ENCODE data around the gene ZNF556. TPM values are rescaled to one million over a fixed set of nuclear protein-coding genes. Genes with fewer than 3 reads are reported as not detected.

Gene ZNF556
- total and polyA plus RNA-seq, 4 experiments from 2014 or later, result not detected

- peaks cover 34% of the 10 kb centered on the region for H3K4me1 ChIP-seq (ENCODE audit: insufficient read depth, low read length)
- H3K27me3 ChIP-seq (ENCODE audit: insufficient read depth, low read length), result no peaks in the 10 kb centered on the region
- DNase-seq, result no peak
- Mint-ChIP-seq H3K4me3 (no peak overlapping the region), H3K4me1 (peaks cover 19 to 43% (median 31%) of the 10 kb centered on the region in 4 donors), H3K27ac (peak overlapping the region in 1 of 7 donors; percentile 12), H3K9me3 (peaks cover 3 to 63% (median 47%) of the 10 kb centered on the region in 8 donors), H3K36me3 (peaks cover 50 to 52% of the 10 kb centered on the region in 2 donors), H3K27me3 (no peaks in the 10 kb centered on the region)
- no peak overlapping the region for H3K27ac ChIP-seq (ENCODE audit: low read depth, low read length)
- peaks cover 22% of the 10 kb centered on the region for H3K36me3 ChIP-seq (ENCODE audit: insufficient read depth, low read length)
- intact Hi-C loops (cut with micrococcal nuclease), result no loop called here
- no peak overlapping the region for H3K4me3 ChIP-seq (ENCODE audit: low read length in 2 of 2)
- ChIA-PET POLR2A (ENCODE audit: partially characterized antibody) (no interaction called here), CTCF (ENCODE audit: partially characterized antibody) (no interaction called here)
- peaks cover 8 to 28% of the 10 kb centered on the region in 2 donors for H3K9me3 ChIP-seq (ENCODE audit: control insufficient read depth in 1 of 2, low read length in 2 of 2)
Measured at GRCh38 chr19:2854849-2855248, 12.3 kb upstream of the ZNF556 start.

GRCh38 chr19:2856457-2857050 lies 10.6 kb upstream of the ZNF556 start:
- peak overlapping the region; percentile 3 for H3K27ac ChIP-seq (ENCODE audit: low read depth, low read length)
- Mint-ChIP-seq H3K4me3 (peak overlapping the region in 7 of 8 donors; percentile 18 to 73 (median 70)), H3K4me1 (peaks cover 13 to 32% (median 21%) of the 10 kb centered on the region in 4 donors), H3K27me3 (no peaks in the 10 kb centered on the region), H3K36me3 (peaks cover 34 to 38% of the 10 kb centered on the region in 2 donors), H3K27ac (peak overlapping the region; percentile 49 to 91 (median 68)), H3K9me3 (peaks cover 3 to 54% (median 34%) of the 10 kb centered on the region in 8 donors)
- H3K27me3 ChIP-seq (ENCODE audit: insufficient read depth, low read length), result no peaks in the 10 kb centered on the region
- H3K9me3 ChIP-seq (ENCODE audit: control insufficient read depth in 1 of 2, low read length in 2 of 2), result peaks cover 8 to 28% of the 10 kb centered on the region in 2 donors
- CTCF ChIA-PET (ENCODE audit: partially characterized antibody), result interaction anchor here (0.9 kb wide), 1 partner anchor 15 kb away, joined by 3 read pairs; the partner anchor contains the start of gene ZNF555
- no peak overlapping the region for H3K4me3 ChIP-seq (ENCODE audit: low read length in 2 of 2)
- POLR2A ChIA-PET (ENCODE audit: partially characterized antibody), result interaction anchor here (0.6 to 1.9 kb wide), 2 partner anchors 15 to 184 kb away, joined by 3 to 8 read pairs; partner anchors contain the start of gene ZNF555
- peak; percentile 44 to 73 (median 68) for DNase-seq
- peaks cover 18% of the 10 kb centered on the region for H3K36me3 ChIP-seq (ENCODE audit: insufficient read depth, low read length)
- intact Hi-C loops (cut with micrococcal nuclease), result no loop called here
- peaks cover 26% of the 10 kb centered on the region for H3K4me1 ChIP-seq (ENCODE audit: insufficient read depth, low read length)

GRCh38 chr19:2858864-2859263 lies 8.3 kb upstream of the ZNF556 start:
- no peaks in the 10 kb centered on the region for H3K27me3 ChIP-seq (ENCODE audit: insufficient read depth, low read length)
- CTCF ChIA-PET (ENCODE audit: partially characterized antibody), result no interaction called here

GRCh38 chr19:2863816-2864215 lies 3.3 kb upstream of the ZNF556 start:
- no peak for DNase-seq
- Histone ChIP-seq H3K36me3 (ENCODE audit: insufficient read depth, low read length) (no peaks in the 10 kb centered on the region), H3K27ac (ENCODE audit: low read depth, low read length) (no peak overlapping the region), H3K27me3 (ENCODE audit: insufficient read depth, low read length) (no peaks in the 10 kb centered on the region), H3K4me1 (ENCODE audit: insufficient read depth, low read length) (no peaks in the 10 kb centered on the region), H3K9me3 (ENCODE audit: control insufficient read depth in 1 of 2, low read length in 2 of 2) (no peaks in the 10 kb centered on the region), H3K4me3 (ENCODE audit: low read length in 2 of 2) (no peak overlapping the region)
- H3K27me3 Mint-ChIP-seq, result peaks cover 6% of the 10 kb centered on the region in 2 donors
- intact Hi-C loops (cut with micrococcal nuclease), result no loop called here
- no peak overlapping the region for H3K4me3 Mint-ChIP-seq
- ChIA-PET CTCF (ENCODE audit: partially characterized antibody) (no interaction called here), POLR2A (ENCODE audit: partially characterized antibody) (no interaction called here)
- peaks cover 0 to 5% (median 0%) of the 10 kb centered on the region in 8 donors for H3K9me3 Mint-ChIP-seq
- H3K4me1 Mint-ChIP-seq, result peaks cover 0 to 4% (median under 1%) of the 10 kb centered on the region in 4 donors
- H3K27ac Mint-ChIP-seq, result no peak overlapping the region
- no peaks in the 10 kb centered on the region for H3K36me3 Mint-ChIP-seq

More at GRCh38 chr19:2858864-2859263, 8.3 kb upstream of the ZNF556 start:
- peaks cover 26% of the 10 kb centered on the region for H3K4me1 ChIP-seq (ENCODE audit: insufficient read depth, low read length)
- H3K27ac ChIP-seq (ENCODE audit: low read depth, low read length), result no peak overlapping the region
- Mint-ChIP-seq H3K36me3 (peaks cover 11 to 15% of the 10 kb centered on the region in 2 donors), H3K27ac (peak overlapping the region in 1 of 7 donors; percentile 30), H3K4me1 (peaks cover 14 to 32% (median 21%) of the 10 kb centered on the region in 4 donors), H3K27me3 (no peaks in the 10 kb centered on the region), H3K4me3 (no peak overlapping the region), H3K9me3 (peaks cover 3 to 31% (median 12%) of the 10 kb centered on the region in 8 donors)
- intact Hi-C loops (cut with micrococcal nuclease), result no loop called here
- no peak for DNase-seq
- POLR2A ChIA-PET (ENCODE audit: partially characterized antibody), result no interaction called here
- no peak overlapping the region for H3K4me3 ChIP-seq (ENCODE audit: low read length in 2 of 2)
- no peaks in the 10 kb centered on the region for H3K36me3 ChIP-seq (ENCODE audit: insufficient read depth, low read length)
- H3K9me3 ChIP-seq (ENCODE audit: control insufficient read depth in 1 of 2, low read length in 2 of 2), result peaks cover 0 to 7% of the 10 kb centered on the region in 2 donors

GRCh38 chr19:2865334-2866100 lies 1.6 kb upstream of the ZNF556 start:
- H3K27ac Mint-ChIP-seq, result no peak overlapping the region
- no peak overlapping the region for H3K4me3 Mint-ChIP-seq
- POLR2A ChIA-PET (ENCODE audit: partially characterized antibody), result no interaction called here
- H3K4me1 Mint-ChIP-seq, result peaks cover 0 to 2% (median 0%) of the 10 kb centered on the region in 4 donors
- no peaks in the 10 kb centered on the region for H3K9me3 Mint-ChIP-seq
- intact Hi-C loops (cut with micrococcal nuclease), result no loop called here
- H3K4me1 ChIP-seq (ENCODE audit: insufficient read depth, low read length), result no peaks in the 10 kb centered on the region
- no peaks in the 10 kb centered on the region for H3K36me3 Mint-ChIP-seq
- H3K27me3 ChIP-seq (ENCODE audit: insufficient read depth, low read length), result no peaks in the 10 kb centered on the region
- no peak for DNase-seq
- no peak overlapping the region for H3K4me3 ChIP-seq (ENCODE audit: low read length in 2 of 2)
- H3K9me3 ChIP-seq (ENCODE audit: control insufficient read depth in 1 of 2, low read length in 2 of 2), result no peaks in the 10 kb centered on the region
- H3K36me3 ChIP-seq (ENCODE audit: insufficient read depth, low read length), result no peaks in the 10 kb centered on the region
- H3K27me3 Mint-ChIP-seq, result peaks cover 6% of the 10 kb centered on the region in 2 donors
- CTCF ChIA-PET (ENCODE audit: partially characterized antibody), result interaction anchor here (1.8 kb wide), 1 partner anchor 25 kb away, joined by 4 read pairs; the partner anchor contains the start of gene ZNF555
- H3K27ac ChIP-seq (ENCODE audit: low read depth, low read length), result no peak overlapping the region

GRCh38 chr19:2866495-2867024 lies 575 bp upstream of the ZNF556 start:
- H3K4me1 Mint-ChIP-seq, result peaks cover 0 to 2% (median 1%) of the 10 kb centered on the region in 4 donors
- H3K4me3 Mint-ChIP-seq, result no peak overlapping the region
- H3K27ac Mint-ChIP-seq, result no peak overlapping the region
- Histone ChIP-seq H3K4me1 (ENCODE audit: insufficient read depth, low read length) (no peaks in the 10 kb centered on the region), H3K36me3 (ENCODE audit: insufficient read depth, low read length) (no peaks in the 10 kb centered on the region), H3K27ac (ENCODE audit: low read depth, low read length) (no peak overlapping the region), H3K4me3 (ENCODE audit: low read length in 2 of 2) (no peak overlapping the region), H3K27me3 (ENCODE audit: insufficient read depth, low read length) (no peaks in the 10 kb centered on the region), H3K9me3 (ENCODE audit: control insufficient read depth in 1 of 2, low read length in 2 of 2) (no peaks in the 10 kb centered on the region)
- peaks cover 0 to 2% (median 0%) of the 10 kb centered on the region in 8 donors for H3K9me3 Mint-ChIP-seq
- no peak for DNase-seq
- intact Hi-C loops (cut with micrococcal nuclease), result no loop called here
- H3K36me3 Mint-ChIP-seq, result no peaks in the 10 kb centered on the region
- ChIA-PET CTCF (ENCODE audit: partially characterized antibody) (interaction anchor here (0.6 to 1.8 kb wide), 4 partner anchors 26 to 1028 kb away, joined by 3 to 4 read pairs (median 4); partner anchors contain the start of gene ZNF555), POLR2A (ENCODE audit: partially characterized antibody) (no interaction called here)
- peaks cover 6% of the 10 kb centered on the region in 2 donors for H3K27me3 Mint-ChIP-seq

- Histone ChIP-seq H3K27ac (ENCODE audit: low read depth, low read length) (no peak overlapping the region), H3K27me3 (ENCODE audit: insufficient read depth, low read length) (no peaks in the 10 kb centered on the region), H3K4me3 (ENCODE audit: low read length in 2 of 2) (no peak overlapping the region), H3K36me3 (ENCODE audit: insufficient read depth, low read length) (no peaks in the 10 kb centered on the region), H3K4me1 (ENCODE audit: insufficient read depth, low read length) (no peaks in the 10 kb centered on the region), H3K9me3 (ENCODE audit: control insufficient read depth in 1 of 2, low read length in 2 of 2) (no peaks in the 10 kb centered on the region)
- ChIA-PET POLR2A (ENCODE audit: partially characterized antibody) (no interaction called here), CTCF (ENCODE audit: partially characterized antibody) (interaction anchor here (1.5 to 1.7 kb wide), 2 partner anchors 51 to 221 kb away, joined by 4 read pairs; no protein-coding TSS in a partner anchor)
- Mint-ChIP-seq H3K4me1 (peaks cover 0 to 4% (median under 1%) of the 10 kb centered on the region in 4 donors), H3K36me3 (no peaks in the 10 kb centered on the region), H3K27ac (peak overlapping the region in 2 of 7 donors; percentile 17 to 68), H3K4me3 (no peak overlapping the region), H3K27me3 (peaks cover 6% of the 10 kb centered on the region in 2 donors), H3K9me3 (peaks cover 0 to 2% (median 0%) of the 10 kb centered on the region in 8 donors)
- intact Hi-C loops (cut with micrococcal nuclease), result no loop called here
- DNase-seq, result no peak
Measured at GRCh38 chr19:2869618-2870017, 2.5 kb downstream of the ZNF556 start.
